HG02973 (cell line): Measurements from ENCODE around the gene IFI27L1.

ENCODE experiments used
- ATAC-seq: cut with Tn5 transposase; IDR thresholded peaks from one replicate; pipeline ENCODE4 v1.9.1; 2021; ENCODE audit warnings: moderate library complexity; ENCODE audit not compliant: unreplicated experiment

IFI27L1 gene, protein sequence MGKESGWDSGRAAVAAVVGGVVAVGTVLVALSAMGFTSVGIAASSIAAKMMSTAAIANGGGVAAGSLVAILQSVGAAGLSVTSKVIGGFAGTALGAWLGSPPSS

GRCh38 chr14:94080621-94081385 lies at the start of gene IFI27L1, which contains the start of gene DDX24:
IFI27L1 (plus strand) TSS chr14:94081310; CDS start chr14:94096938, 15,628 bp downstream.
DDX24 (minus strand) TSS chr14:94081202; CDS start chr14:94079742, 1,460 bp downstream.
- ATAC-seq: peak; percentile 96

- no peak for ATAC-seq
Observed at GRCh38 chr14:94031883-94032279, 49.2 kb upstream of the IFI27L1 start.

- ATAC-seq: no peak
Observed at GRCh38 chr14:94034886-94035285, 46.2 kb upstream of the IFI27L1 start.

- peak; percentile 94 for ATAC-seq
Observed at GRCh38 chr14:94036313-94037167, 44.6 kb upstream of the IFI27L1 start.

GRCh38 chr14:94037954-94038353 lies 43.2 kb upstream of the IFI27L1 start:
- ATAC-seq: no peak

DNA sequence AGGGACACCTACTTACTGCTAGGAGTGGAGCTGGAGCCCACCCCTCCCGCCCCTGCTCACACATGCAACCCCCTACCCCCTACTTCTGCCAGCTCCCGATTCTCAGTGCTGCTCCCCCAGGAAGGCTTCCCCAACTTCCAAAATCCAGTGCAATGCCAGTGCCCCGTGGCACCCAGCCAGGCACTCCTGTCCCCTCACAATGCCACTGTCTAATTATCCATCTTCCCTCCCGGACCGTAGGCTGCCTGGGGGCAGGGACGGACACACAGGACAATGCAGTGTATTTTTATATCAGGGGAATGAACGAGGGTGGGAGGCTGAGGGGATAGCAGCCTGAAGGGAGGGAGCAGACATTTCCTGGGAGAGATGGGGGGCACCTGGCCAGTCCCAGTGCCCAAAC lies 42.6 kb upstream of the IFI27L1 start:
- no peak for ATAC-seq

DNA sequence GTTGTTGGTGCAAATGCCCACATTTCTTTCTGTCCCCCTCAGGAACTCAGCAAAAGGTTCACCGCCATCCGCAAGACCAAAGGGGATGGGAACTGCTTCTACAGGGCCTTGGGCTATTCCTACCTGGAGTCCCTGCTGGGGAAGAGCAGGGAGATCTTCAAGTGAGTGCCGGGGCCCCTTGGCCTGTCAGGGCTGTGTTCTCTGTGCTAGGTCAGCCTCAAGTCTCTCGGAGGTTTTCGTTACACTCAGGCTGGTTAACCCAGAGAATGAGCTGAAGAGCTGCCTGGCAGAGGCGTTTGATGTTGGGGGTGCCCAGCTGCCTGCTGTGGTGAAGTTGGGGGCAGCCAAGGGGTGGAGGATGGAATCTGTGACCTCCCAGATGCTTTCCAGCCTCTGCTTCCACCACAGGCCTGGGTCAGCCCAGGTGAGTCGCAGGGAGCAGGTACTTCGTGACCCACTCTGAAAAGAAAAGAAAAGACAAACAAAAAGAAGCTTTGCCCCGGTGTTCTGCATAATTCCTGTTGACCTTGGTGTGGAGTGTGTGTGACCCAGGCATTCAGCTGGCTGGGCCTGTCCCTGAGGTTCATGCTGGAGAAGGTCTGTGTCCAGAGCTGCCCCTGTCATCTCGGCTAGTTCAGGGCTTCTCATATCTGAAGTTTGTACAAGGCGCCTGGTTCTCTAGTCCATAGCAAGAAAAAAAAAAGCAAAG lies 42.0 kb upstream of the IFI27L1 start:
- ATAC-seq: no peak

DNA sequence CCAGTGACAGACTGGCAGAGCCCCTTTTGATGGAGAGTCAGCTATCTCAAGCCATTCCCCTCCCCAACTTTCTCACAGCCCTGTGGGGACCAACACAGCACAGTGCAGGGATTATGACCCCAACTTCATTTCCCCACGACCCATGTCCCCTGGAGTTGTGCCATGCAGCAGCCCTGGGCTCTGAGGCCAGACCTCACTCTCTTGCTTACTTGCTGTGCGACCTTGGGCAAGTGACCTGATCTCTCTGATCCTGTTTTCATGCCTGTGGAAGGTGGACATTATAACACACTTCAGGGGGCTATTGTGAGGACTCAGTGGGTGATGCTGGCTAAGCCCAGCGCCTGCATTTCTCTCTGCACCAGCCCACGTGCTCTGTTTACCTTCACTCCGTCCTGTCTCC lies 40.9 kb upstream of the IFI27L1 start:
- ATAC-seq: no peak

DNA sequence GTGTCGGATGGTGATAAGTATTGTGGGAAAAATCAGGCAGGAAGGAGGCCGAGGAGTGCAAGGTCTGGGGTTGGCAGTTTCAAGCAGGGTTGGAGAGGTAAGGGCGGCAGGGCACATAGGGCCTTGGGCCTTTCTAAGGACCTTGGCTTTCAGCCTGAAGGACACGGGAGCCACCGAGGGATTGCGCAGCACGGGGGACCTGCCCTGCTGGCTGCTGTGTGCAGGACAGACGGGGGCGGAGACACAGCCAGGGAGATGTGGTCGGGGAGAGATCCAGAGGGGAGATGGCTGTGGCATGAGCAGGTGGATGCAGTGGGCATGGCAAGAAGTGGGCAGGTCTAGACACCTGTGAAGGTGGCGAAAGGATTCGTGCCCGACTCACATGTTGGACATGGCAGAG lies 40.3 kb upstream of the IFI27L1 start:
- no peak for ATAC-seq

DNA sequence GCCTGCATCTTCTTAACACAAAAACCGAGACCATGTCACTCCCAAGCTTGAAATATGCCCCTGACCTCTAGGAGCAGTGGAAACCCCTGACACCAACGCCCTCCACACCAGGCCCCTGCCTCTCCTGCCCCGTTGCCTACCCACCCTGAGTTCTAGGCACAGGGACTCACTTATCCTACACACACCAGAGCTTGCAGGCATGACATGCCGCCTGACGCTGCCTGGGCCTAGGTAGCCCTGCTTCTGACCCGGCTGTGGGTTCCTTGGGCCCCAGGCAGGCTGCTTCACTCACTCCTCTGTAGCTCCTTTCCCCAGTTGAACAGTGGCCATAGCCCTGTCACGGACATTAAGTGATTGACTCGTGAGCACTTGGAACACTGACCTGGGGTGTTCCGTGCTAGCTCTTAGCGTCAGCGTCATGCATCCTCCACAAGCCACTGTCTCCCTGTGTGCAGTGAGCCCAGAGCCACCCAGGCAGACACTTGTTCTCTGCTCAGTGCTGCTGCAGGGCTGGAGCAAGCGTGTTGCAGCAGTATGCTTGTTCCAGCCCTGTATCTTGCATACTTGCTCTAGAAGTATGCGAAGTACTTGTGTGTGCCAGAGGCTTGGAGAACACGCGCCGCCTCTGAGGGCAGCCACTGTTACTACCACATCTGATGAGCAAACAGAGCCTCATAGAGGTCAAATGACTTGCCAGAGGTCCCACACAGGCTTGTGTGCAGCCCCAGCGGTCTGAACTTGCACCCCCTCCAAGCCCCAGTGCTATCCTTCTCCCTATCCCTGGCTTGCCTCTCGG lies 39.4 kb upstream of the IFI27L1 start:
- ATAC-seq: no peak

DNA sequence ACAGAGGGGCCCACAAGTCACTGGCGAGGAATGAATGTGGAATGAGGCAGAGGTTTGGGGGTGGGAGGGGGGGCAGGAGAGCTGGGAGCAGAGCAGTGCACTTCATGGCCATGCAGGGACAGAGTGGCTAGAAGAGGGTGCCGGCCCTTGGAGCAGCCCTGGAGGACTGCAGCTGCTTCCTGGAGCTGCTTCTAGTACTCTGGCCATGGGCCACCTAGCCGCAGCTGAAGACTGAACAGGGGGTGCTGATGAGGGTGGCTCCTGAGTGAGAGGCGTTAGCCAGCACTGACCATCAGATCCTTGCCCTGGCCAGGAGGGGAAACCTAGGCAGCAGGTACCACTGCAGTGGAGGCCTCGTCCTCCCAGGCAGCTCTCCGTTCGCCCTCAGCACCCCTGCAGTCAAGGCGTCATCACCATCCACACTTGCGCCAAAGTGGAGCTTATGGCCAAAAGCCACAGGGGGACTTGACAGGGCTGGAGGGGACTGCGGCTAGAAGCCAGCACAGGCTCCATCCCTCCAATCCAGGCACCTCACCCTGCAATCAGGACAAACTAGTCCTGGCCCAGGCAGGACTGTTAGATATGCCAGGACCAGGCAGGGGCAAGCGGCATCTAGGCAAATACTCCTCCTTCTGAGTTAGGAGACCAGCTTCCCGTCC lies 38.5 kb upstream of the IFI27L1 start:
- no peak for ATAC-seq

GRCh38 chr14:94043111-94043755 lies 37.9 kb upstream of the IFI27L1 start:
- ATAC-seq: no peak

DNA sequence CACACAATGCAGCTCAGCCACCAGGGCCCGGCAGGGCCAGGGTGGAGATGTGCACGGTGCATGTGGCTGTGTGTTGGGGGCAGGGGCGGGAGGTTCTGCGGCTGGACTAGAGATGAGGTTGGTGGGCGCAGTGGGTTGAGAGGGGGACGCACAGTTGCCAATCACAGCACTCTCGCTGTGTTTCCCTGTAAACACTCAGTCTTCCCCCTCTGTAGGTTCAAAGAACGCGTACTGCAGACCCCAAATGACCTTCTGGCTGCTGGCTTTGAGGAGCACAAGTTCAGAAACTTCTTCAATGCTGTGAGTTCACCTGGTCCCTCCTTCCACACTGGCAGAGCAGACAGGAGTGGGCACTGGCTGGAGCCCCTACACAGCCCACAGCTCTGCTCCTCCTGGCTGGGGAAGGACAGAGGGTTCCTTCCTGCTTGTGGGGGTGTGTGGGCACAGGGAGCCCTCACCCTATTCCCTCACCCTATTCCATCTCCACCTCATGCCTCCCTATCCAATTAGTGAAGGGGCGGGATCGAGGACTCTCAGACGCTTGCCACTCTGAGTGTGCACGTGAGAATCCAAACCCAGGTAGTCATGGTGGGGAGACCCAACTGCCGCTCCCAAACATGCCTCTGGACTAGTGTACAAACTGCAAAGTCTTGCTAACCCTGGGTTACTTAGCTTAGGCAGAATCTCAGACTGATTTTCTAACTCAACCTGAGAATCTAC lies 37.2 kb upstream of the IFI27L1 start:
- no peak for ATAC-seq

- no peak for ATAC-seq
Observed at GRCh38 chr14:94044476-94045091, 36.5 kb upstream of the IFI27L1 start.

DNA sequence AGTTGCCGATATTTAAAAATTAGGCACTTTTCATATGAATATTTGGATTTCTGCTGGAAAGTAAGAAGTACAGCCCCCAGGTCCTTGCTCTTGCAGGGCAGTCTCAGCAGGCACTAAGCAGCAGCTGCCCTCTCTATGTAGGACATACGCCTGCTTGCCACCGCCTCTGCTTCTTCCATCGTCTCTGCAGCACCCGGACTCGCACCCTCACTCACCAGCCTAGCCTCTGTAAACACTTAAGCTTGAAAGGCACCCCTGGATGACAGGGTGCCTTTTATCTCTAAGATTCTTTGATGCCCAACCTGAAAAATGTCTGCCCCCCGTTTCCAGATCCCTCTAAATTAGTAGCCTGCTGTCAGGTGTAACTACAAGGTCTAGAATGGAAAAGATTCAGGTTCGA lies 36.0 kb upstream of the IFI27L1 start:
- ATAC-seq: no peak

GRCh38 chr14:94045563-94046345 lies 35.4 kb upstream of the IFI27L1 start:
- no peak for ATAC-seq

DNA sequence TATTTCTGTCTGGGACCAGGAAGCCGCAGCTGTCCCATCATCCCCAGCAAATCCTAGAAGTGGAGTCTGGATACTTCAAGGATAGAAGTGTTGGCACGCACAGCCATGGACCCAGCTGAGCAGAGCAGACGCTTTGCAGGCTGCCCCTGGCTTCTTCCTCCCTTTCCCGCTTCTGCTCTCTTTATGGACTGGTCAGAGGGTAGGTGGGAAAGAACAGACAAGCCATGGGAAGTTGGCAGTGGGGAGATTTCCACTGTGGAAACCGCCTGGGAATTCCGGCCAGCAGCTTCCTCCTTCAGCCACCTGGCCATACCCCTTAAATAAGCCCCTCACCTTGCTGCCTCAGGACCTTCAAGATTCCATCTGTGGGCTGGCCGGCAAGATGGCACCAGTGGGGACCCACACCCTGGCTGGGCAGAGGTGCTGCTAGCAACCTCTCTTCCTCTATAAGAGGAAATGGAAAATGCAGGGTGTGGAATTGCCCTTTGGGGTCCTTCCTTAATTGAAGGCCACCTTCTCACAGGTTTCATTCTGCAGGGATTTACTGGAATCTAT lies 34.3 kb upstream of the IFI27L1 start:
- ATAC-seq: no peak
